HG02938 (cell line): ENCODE measurements around the gene PPP3CA.

Experiments used
- ATAC-seq: cut with Tn5 transposase; IDR thresholded peaks from one replicate; pipeline ENCODE4 v1.9.1; 2021; ENCODE audit warnings: mild to moderate bottlenecking, moderate library complexity; ENCODE audit not compliant: unreplicated experiment

The PPP3CA gene

GRCh38 chr4:101065935-101066485 is 281.3 kb downstream of the PPP3CA start:
- no peak for ATAC-seq

GRCh38 chr4:101065346-101065745 is 282.0 kb downstream of the PPP3CA start:
- no peak for ATAC-seq

- ATAC-seq: no peak
Observed at GRCh38 chr4:101064541-101065180, 282.7 kb downstream of the PPP3CA start.

- no peak for ATAC-seq
Observed at GRCh38 chr4:101055392-101055791, 291.9 kb downstream of the PPP3CA start.

DNA sequence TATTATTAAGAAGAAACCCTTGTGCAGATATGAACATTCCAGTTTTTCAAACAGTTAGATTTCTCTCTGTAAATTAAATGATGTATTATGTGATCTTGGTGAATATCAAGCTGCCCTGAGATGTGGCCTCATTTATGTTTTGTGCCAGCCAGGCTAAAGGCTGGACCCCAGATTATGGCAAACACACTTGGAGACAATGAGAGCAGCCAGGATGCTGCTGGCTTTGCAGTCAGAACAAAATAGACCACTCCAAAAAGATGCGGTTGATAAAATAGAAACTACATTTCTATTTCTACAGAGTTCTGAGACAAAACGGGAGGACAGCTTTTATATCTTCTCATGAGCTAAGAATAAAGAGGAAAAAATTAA is 296.5 kb downstream of the PPP3CA start:
- ATAC-seq: no peak

DNA sequence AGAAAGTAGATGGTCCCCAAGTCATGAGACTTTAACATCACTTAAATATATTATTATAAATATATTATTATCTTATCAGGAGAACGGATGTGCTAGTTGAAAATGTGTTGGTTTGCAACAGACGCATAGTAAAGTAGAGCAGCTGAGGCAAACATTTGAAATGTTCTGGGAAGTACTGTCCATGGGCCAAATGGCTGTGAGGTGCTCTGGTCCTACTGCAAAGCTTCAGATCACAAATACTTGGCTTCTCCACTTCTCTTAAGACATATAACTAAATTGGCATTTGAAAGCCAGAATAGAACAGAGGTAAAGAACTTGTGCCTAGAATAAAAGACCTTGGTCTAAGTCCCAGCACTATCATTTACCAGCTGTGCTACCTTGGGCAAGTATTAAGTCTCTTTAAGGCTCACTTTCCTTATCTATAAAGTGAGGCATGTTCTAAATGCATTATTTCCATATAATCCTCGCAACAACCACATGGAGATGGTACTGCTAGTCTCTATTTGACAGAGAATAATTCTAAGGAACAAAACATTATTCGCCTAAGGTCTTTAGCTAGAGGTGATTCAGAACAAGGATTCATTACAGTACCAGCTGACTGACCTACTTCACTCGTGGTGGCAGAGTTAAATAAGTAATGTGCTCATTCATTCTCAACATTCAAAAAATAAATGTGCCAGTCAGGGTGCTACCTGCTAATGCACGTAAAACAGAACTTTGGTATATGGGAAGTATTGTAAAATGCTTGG is 297.1 kb downstream of the PPP3CA start:
- ATAC-seq: no peak

DNA sequence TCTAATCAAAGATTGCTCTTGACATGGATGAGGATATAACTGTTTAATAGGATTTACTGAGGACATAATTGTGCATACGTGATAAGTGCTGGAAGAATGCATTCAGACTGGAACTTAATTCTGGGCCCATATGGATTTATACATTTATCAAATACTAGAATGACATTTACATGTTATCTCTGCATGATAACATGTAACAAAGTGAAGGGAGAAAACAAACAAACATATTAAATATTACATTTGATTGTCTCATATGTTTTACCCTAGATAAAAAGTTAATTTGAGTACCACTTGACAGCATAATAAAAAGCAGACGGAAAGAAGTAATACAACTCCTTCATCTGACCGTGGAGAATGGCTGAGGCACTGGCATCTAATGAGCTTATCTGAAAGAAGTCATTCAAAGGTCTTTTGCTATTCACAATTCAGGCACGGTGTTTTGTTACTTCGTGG is 297.8 kb downstream of the PPP3CA start:
- no peak for ATAC-seq

GRCh38 chr4:101044766-101045165 is 302.6 kb downstream of the PPP3CA start:
- ATAC-seq: no peak

DNA sequence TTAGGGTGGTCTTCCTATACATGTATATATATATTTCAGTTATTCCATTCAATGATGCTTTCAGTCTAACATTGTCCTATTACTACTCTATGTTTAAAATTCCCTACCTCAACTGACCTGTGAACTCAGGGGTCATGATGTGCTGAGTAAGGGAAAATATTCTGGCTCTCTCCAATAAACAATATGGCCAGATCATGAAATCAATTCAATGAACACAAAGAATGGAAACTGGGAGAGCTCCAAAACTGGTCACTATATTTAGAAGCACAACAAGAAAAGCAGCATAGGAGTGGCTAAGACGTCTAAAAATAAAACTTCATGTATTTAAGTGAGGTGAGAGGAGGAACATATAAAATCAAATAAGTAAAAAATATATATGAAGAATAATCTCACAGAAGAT is 304.5 kb downstream of the PPP3CA start:
- no peak for ATAC-seq

GRCh38 chr4:101040776-101041175 is 306.6 kb downstream of the PPP3CA start:
- no peak for ATAC-seq

DNA sequence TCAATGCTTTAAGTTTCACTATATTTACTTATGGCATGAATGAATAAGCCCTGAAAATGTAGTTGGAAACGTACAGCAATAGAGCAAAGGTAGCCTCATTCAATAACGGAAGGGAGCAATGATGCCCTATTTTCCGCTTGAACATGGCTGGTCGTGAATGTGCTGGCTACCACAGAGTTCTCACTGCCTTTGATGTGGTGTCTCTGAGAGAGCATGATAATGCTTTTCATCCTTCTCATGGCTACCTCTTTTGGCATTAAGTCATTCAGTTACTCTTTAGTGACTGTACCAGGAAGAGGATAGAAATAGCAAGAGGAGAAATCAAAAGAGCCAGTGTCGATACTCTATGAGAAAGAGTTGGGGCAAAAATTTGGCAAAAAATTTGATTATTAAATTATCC is 308.0 kb downstream of the PPP3CA start:
- no peak for ATAC-seq

DNA sequence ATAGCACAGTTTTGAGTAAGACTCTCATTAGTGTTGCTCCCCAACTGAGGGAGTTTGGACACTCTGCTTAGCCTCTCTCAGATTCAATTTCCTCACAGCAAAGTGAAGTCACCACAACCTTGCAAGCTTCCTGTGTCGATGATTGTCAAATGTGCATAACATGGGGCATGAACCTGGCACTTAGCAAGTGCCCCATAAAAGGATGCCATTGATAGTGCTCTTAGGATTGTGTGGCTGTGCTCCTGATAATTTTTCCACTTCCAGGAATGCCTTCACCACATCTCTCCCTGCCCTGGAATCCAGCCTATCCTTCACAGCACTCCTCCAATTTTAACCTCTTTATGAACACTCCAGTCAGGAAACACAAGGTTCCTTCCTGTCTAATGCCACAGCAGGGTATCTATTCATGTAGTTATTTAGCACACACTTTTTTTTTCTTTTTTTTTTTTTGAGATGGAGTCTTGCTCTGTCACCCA is 309.4 kb downstream of the PPP3CA start:
- ATAC-seq: no peak

DNA sequence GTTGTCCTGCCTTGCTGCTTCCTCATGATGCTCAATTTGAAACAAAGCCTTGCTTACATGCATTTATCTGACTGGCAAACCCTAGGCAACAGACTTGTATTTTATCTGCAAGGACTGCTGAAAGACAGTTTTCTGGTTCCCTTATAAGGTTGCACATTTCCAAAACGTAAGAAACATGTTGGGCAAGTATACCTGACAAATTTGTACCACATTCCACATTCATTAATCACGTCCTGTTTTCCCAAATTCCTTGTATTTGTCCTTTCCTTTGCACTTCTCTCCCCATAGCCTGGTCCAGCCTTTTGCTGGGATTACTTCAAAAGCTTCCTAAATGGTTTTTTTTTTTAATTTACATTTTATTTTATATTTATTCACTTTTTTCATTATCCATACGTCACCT is 310.1 kb downstream of the PPP3CA start:
- ATAC-seq: no peak

DNA sequence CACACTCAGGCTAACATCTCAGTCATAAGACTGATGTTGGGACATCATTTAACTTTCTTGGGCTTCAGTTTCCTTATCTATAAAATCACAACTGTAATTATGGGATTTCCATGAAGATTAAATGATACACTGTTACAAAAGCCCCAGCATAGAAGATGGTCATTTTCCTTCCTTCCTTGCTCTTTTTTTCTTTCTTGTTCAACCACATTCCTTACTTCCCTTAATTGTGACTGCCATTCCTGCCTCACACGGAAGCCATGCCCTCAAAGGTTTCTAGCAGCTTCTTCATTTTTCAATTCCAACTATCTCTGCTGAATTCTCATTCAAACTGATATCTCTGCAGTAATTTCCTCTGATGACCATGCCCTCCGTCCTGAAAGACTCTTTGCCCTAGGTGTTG is 311.8 kb downstream of the PPP3CA start:
- no peak for ATAC-seq

- no peak for ATAC-seq
Observed at GRCh38 chr4:101033986-101034385, 313.3 kb downstream of the PPP3CA start.

DNA sequence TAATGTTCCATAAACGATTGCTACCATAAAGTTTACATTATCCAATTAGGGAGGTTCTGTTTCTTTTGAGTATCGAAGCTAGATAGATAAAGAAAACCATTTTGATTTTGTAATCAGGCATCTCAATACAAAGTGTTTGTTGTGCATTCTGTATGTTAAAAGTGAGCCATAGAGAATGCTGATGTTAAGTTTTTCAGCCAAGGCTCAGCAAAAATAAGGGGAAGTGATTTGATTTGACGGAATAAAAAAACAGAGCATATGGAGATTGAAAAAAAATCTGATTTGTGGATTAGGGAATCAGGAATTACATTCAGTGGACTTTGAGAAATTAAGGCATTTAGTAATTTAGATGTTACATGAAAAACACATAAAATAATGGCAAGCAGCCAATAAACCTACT is 314.8 kb downstream of the PPP3CA start:
- ATAC-seq: no peak

DNA sequence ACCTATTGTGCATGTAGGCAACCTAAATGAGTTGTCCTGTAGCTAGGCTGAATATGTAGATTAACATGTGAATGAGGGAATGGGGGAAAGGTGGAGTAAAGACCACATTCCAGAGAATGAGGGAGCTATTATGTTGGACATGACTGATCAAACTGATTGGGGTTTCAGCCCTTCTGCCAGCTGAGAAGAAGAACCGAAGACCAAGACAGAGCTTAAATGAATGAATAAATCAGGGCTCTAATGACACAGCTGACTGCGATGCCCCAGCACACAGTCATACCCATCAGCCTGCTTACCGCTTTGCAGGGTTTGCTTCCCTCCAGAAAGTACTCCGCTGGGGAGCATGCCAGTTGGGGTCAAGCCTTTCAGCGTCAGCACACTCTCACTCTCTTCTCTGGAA is 315.4 kb downstream of the PPP3CA start:
- no peak for ATAC-seq

DNA sequence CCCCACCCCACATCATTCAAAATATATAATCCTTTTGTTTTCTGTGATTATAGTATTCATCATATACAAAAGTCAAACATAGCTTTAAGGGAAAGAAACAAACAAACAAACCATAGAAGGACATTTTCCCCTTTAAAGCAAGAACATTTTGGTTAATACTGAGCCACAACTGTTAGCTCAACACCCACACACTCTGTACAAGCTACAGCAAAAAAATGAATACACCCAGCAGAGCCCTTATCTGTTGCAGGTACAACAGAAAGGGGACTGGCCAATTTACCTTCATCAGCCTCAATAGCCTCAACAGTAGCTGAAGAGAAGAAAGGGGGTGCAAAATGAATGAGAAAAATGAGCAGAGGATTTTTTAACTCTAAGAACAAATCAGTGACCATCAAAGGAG is 318.4 kb downstream of the PPP3CA start:
- ATAC-seq: no peak

- ATAC-seq: no peak
Observed at GRCh38 chr4:101027721-101028120, 319.6 kb downstream of the PPP3CA start.

DNA sequence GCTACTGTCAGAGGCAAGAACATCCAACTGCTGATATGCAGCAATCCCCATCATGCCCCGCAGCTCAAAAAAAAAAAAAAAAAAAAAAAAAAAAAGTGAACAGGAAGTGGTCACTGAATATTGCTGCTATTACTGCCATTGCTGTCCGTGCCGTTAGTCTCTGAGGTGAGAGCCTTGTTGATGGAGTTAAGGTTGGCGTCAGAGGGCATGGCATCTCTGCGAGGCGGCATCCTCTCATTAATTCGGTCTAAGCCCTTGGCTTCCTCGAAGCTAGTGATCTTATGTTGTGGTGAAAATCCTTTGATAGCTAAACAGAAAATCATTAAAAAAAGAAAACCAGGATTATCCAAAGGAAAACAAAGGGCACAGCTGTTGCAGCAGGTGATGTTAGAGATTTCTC is 321.6 kb downstream of the PPP3CA start:
- ATAC-seq: no peak

DNA sequence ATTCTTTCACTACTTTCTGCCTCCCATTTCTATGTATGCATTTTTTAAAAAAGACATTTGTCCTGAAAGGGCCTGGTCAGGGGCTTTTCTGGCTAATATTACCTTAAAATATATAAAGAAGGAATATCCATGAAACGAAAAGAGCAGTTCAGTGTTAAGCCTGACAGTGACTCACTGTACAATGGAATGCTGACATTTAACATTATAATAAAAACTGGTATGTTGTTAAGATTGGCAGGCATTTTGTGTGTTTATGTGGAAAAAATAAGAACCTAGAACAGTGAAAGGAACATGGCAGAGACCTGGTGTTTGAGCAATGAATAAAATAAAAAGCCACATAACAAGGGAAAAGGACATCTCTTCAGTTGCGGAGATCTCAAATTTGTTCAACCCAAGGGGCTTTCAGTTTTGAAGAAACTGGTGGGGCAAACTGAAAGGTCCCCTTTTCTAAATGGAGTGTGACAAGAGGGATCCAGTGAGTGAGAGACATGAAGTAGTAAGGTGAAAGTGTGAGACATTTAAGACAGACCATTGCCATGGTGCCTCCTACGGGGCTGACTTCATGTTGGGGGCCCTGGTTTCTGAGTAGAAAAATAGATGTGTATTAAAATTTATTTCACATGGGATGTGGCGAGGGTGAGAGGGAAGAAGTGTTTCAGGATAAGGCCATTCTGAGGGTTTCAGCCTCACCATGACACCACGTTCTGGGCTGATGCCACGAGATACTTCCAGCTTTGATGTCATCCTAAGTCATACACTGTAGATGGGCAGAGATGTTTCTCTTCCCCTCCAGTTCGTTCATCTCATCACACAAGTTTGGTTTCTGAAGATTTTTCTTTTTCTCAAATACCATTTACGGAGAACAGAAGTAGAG is 324.9 kb downstream of the PPP3CA start:
- ATAC-seq: no peak
